GM12872 (cell line): ENCODE measurements around the gene ARHGAP23.

Source experiments
- CTCF ChIP-seq: IDR thresholded peaks from 3 replicates; pipeline ENCODE4 v1.5.1; 2011; ENCODE audit warnings: low read depth, mild to moderate bottlenecking, low read length, moderate library complexity; ENCODE audit not compliant: insufficient read depth

Gene ARHGAP23

GRCh38 chr17:38417210-38417951, 10.9 kb upstream of the ARHGAP23 start:
- TF ChIP-seq CTCF: no peak

- TF ChIP-seq CTCF: no peak
Measured at GRCh38 chr17:38418062-38418692, 10.1 kb upstream of the ARHGAP23 start.

- TF ChIP-seq CTCF: no peak
Measured at GRCh38 chr17:38418693-38419507, 9.4 kb upstream of the ARHGAP23 start.

GRCh38 chr17:38419508-38419981, 8.7 kb upstream of the ARHGAP23 start:
- TF ChIP-seq CTCF: no peak

GRCh38 chr17:38420518-38420917, 7.7 kb upstream of the ARHGAP23 start:
- no peak for TF ChIP-seq CTCF

- TF ChIP-seq CTCF: no peak
Measured at GRCh38 chr17:38421171-38421841, 7.0 kb upstream of the ARHGAP23 start.
